OCI-M1 (cell line): ENCODE data around the gene OR52E6.

ENCODE experiments used
- DNase-seq: peaks from one replicate; lab custom pipeline; 2025; lab: John Stamatoyannopoulos, UW

The OR52E6 gene

DNA sequence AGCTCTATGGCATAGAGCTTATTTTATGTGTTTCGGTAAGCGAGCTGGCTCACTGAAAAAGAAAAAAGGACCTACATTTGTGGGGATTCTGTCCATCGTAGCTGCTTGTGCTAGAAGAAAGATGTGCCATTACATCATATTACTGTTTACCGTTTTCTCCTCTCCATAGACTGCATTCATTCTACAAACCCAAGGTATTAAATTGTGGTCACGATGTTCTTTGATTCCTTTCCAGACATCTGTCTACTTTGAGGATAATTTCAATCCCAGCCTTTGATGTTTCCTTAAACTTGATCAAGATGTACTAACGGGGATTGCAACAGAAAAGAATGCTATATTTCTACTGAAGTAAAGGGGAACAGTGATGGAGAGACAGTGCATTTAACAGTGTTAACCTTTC lies 45.2 kb downstream of the OR52E6 start:
- no peak for DNase-seq

DNA sequence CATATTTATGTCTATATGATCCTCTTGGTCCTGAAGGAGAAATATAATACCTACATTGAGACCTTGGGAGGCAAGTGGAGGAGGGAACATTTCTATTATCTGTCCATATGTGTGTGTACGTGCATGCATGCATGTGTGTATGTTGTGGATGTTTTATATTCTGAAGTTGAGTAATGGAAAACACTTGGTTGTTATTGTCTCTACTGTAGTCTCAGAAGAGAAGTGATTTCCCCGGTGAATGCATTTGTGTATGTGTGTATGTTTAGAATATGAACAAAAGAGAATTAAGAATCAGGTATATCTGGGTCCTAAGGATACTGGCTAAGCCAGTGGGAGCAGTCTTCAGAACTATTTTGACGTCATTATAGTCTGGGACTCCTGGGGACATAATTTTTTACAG lies 50.5 kb downstream of the OR52E6 start, which contains the start of gene OR52N1:
Gene OR52N1 (minus strand): TSS at position 101 of the 400 bp plus-strand sequence. CDS start 2,449 bp downstream, outside the sequence.
- no peak for DNase-seq
